Measurements from ENCODE around the gene TRIM27.

The TRIM27 gene

GRCh38 chr6:28862077-28862476, 61.7 kb downstream of the TRIM27 start (continued):
- no peak for TF ChIP-seq PATZ1 (CRISPR knock-in tag; IDR thresholded peaks at IDR 0.05; ENCODE audit: borderline replicate concordance)
- no peak for TF ChIP-seq ESRRG (CRISPR knock-in tag; IDR thresholded peaks at IDR 0.05)

GRCh38 chr6:28861339-28861738, 62.4 kb downstream of the TRIM27 start:
- no peak for ATAC-seq
- no peak for TF ChIP-seq BACH2 (CRISPR knock-in tag; IDR thresholded peaks at IDR 0.05; ENCODE audit: borderline replicate concordance)
- TF ChIP-seq PATZ1 (CRISPR knock-in tag; IDR thresholded peaks at IDR 0.05; ENCODE audit: borderline replicate concordance), result no peak
- no peak for TF ChIP-seq SNAI2 (CRISPR knock-in tag; IDR thresholded peaks at IDR 0.05)
- TF ChIP-seq ISL1 (CRISPR knock-in tag; IDR thresholded peaks at IDR 0.05), result no peak
- no peak for TF ChIP-seq ARNTL (CRISPR knock-in tag; IDR thresholded peaks at IDR 0.05; ENCODE audit: borderline replicate concordance, low read depth)
- no peak for TF ChIP-seq CREB5 (CRISPR knock-in tag; IDR thresholded peaks at IDR 0.05; ENCODE audit: low read depth)
- no peak for TF ChIP-seq GLIS3 (CRISPR knock-in tag; IDR thresholded peaks at IDR 0.05)

- ATAC-seq, result no peak
- TF ChIP-seq CSRNP3 (CRISPR knock-in tag; IDR thresholded peaks at IDR 0.05) (no peak), ZNF70 (CRISPR knock-in tag; IDR thresholded peaks at IDR 0.05) (no peak)
These were observed 63.2 kb downstream of the TRIM27 start for GRCh38 chr6:28860581-28860980.

GRCh38 chr6:28858963-28859362, 64.8 kb downstream of the TRIM27 start:
- TF ChIP-seq ZNF70 (CRISPR knock-in tag; IDR thresholded peaks at IDR 0.05), result no peak
- no peak for TF ChIP-seq TOX (CRISPR knock-in tag; IDR thresholded peaks at IDR 0.05; ENCODE audit: borderline replicate concordance)
- no peak for TF ChIP-seq ESRRG (CRISPR knock-in tag; IDR thresholded peaks at IDR 0.05)
- no peak for TF ChIP-seq OSR1 (CRISPR knock-in tag; IDR thresholded peaks at IDR 0.05)
- TF ChIP-seq TSHZ2 (CRISPR knock-in tag; IDR thresholded peaks at IDR 0.05), result no peak
- TF ChIP-seq ZNF565 (CRISPR knock-in tag; conservative IDR thresholded peaks at IDR 0.05; ENCODE audit: low read depth), result no peak
- no peak for TF ChIP-seq PATZ1 (CRISPR knock-in tag; IDR thresholded peaks at IDR 0.05; ENCODE audit: borderline replicate concordance)
- no peak for TF ChIP-seq GLIS3 (CRISPR knock-in tag; IDR thresholded peaks at IDR 0.05)
- TF ChIP-seq CSDC2 (CRISPR knock-in tag; IDR thresholded peaks at IDR 0.05), result no peak
- TF ChIP-seq SNAI2 (CRISPR knock-in tag; IDR thresholded peaks at IDR 0.05), result no peak
- no peak for TF ChIP-seq POU6F1 (CRISPR knock-in tag; IDR thresholded peaks at IDR 0.05; ENCODE audit: borderline replicate concordance, low read depth)
- no peak for TF ChIP-seq ARNTL (CRISPR knock-in tag; IDR thresholded peaks at IDR 0.05; ENCODE audit: borderline replicate concordance, low read depth)
- TF ChIP-seq BACH2 (CRISPR knock-in tag; IDR thresholded peaks at IDR 0.05; ENCODE audit: borderline replicate concordance), result no peak
- no peak for ATAC-seq
